OCI-LY1 (cell line): ENCODE data around the gene RANBP9.

ENCODE experiments used
- H2AFZ ChIP-seq: fragments of 200-600 bp; sonication (generic), shearing (Covaris generic); 2 replicates; pipeline ENCODE4 v1.6.0; 2014; ENCODE audit warnings: antibody characterized with exemption, mild to moderate bottlenecking, low read length
- H3F3A ChIP-seq: fragments of 200-600 bp; sonication (generic), shearing (Covaris generic); 2 replicates; pipeline ENCODE4 v1.6.0; 2014; ENCODE audit warnings: mild to moderate bottlenecking, antibody characterized with exemption, low read length, moderate library complexity; ENCODE audit not compliant: insufficient read depth
- H3K27ac ChIP-seq: fragments of 200-600 bp; sonication (generic); 2 replicates; pipeline ENCODE4 v1.5.1; 2014; ENCODE audit warnings: low read length, mixed run types, mild to moderate bottlenecking, low read depth; ENCODE audit not compliant: poor library complexity, severe bottlenecking
- H3K27me3 ChIP-seq: fragments of 200-600 bp; sonication (generic); 2 replicates; pipeline ENCODE4 v1.6.0; 2014; ENCODE audit warnings: antibody characterized with exemption, mild to moderate bottlenecking, low read length, moderate library complexity; ENCODE audit not compliant: insufficient read depth
- H3K36me3 ChIP-seq: fragments of 200-600 bp; sonication (generic); 2 replicates; pipeline ENCODE4 v1.6.1; 2014; ENCODE audit warnings: mild to moderate bottlenecking, antibody characterized with exemption, low read length, moderate library complexity, mixed read lengths; ENCODE audit not compliant: insufficient read depth
- H3K4me1 ChIP-seq: fragments of 200-600 bp; sonication (generic); 2 replicates; pipeline ENCODE4 v1.5.1; 2014; ENCODE audit warnings: mild to moderate bottlenecking, low read length, moderate library complexity; ENCODE audit not compliant: insufficient read depth, severe bottlenecking
- H3K4me2 ChIP-seq: fragments of 200-600 bp; sonication (generic), shearing (Covaris generic); 2 replicates; pipeline ENCODE4 v1.6.1; 2014; ENCODE audit warnings: low read length
- H3K4me3 ChIP-seq: fragments of 200-600 bp; sonication (generic); 2 replicates; pipeline ENCODE4 v1.5.1; 2014; ENCODE audit warnings: low read length, low read depth, mild to moderate bottlenecking, mixed read lengths; ENCODE audit not compliant: poor library complexity, severe bottlenecking
- H3K79me2 ChIP-seq: fragments of 200-600 bp; shearing (Covaris generic); 2 replicates; pipeline ENCODE4 v1.6.1; 2016; ENCODE audit warnings: mixed run types, low read length, mixed read lengths; ENCODE audit not compliant: insufficient read depth
- H3K9ac ChIP-seq: fragments of 200-600 bp; sonication (generic), shearing (Covaris generic); 2 replicates; pipeline ENCODE4 v1.6.1; 2014; ENCODE audit warnings: mild to moderate bottlenecking, low read length, mixed read lengths
- H3K9me2 ChIP-seq: fragments of 200-600 bp; sonication (generic), shearing (Covaris generic); 2 replicates; pipeline ENCODE4 v1.6.1; 2014; ENCODE audit warnings: low read depth, mild to moderate bottlenecking, low read length, mixed read lengths
- H3K9me3 ChIP-seq: fragments of 200-600 bp; shearing (Covaris generic); 2 replicates; pipeline ENCODE4 v1.6.1; 2014; ENCODE audit warnings: low read length, mixed read lengths
- H4K20me1 ChIP-seq: fragments of 200-600 bp; sonication (generic), shearing (Covaris generic); 2 replicates; pipeline ENCODE4 v1.6.0; 2016; ENCODE audit warnings: mild to moderate bottlenecking, low read length; ENCODE audit not compliant: insufficient read depth
- CTCF ChIP-seq: fragments of 200-600 bp; sonication (generic), shearing (Covaris generic); IDR thresholded peaks from 2 replicates; pipeline ENCODE4 v1.5.1; 2017; ENCODE audit warnings: mild to moderate bottlenecking, antibody characterized with exemption, low read length, moderate library complexity, mixed read lengths
- EZH2 ChIP-seq: fragments of 200-600 bp; sonication (generic), shearing (Covaris generic); IDR thresholded peaks from 2 replicates; pipeline ENCODE4 v1.8.0; 2017; ENCODE audit warnings: borderline replicate concordance, mixed run types, mild to moderate bottlenecking, antibody characterized with exemption, low read length, moderate library complexity, mixed read lengths

RANBP9 gene

GRCh38 chr6:13694562-13694961 is 17.1 kb downstream of the RANBP9 start:
- H3K9ac ChIP-seq = no peak overlapping the region
- no peak overlapping the region for H3K4me3 ChIP-seq
- H3K4me1 ChIP-seq = peaks cover 15% of the 10 kb centered on the region
- H3K36me3 ChIP-seq = peaks cover 43% of the 10 kb centered on the region; the same call in 1 of the 2 replicates
- no peaks in the 10 kb centered on the region for H4K20me1 ChIP-seq
- H3K9me2 ChIP-seq = no peaks in the 10 kb centered on the region
- TF ChIP-seq CTCF (no peak), EZH2 (no peak)
- H3K9me3 ChIP-seq = no peaks in the 10 kb centered on the region
- H3K27ac ChIP-seq = no peak overlapping the region
- peaks cover 52% of the 10 kb centered on the region for H3K79me2 ChIP-seq
- H3K27me3 ChIP-seq = no peaks in the 10 kb centered on the region
- no peak overlapping the region for H3K4me2 ChIP-seq
- no peaks in the 10 kb centered on the region; the same call in 1 of the 2 replicates for H3F3A ChIP-seq
- H2AFZ ChIP-seq = no peak overlapping the region

- no peak overlapping the region for H3K9ac ChIP-seq
- H3K27ac ChIP-seq = no peak overlapping the region
- no peaks in the 10 kb centered on the region for H3K4me1 ChIP-seq
- H3K9me2 ChIP-seq = no peaks in the 10 kb centered on the region
- no peak overlapping the region for H3K4me3 ChIP-seq
- no peaks in the 10 kb centered on the region for H3F3A ChIP-seq
- H3K4me2 ChIP-seq = no peak overlapping the region
- no peaks in the 10 kb centered on the region for H4K20me1 ChIP-seq
- H3K36me3 ChIP-seq = peaks cover 26% of the 10 kb centered on the region; the same call in 1 of the 2 replicates
- TF ChIP-seq EZH2 (no peak), CTCF (no peak)
- no peak overlapping the region for H2AFZ ChIP-seq
- H3K27me3 ChIP-seq = no peaks in the 10 kb centered on the region
- H3K9me3 ChIP-seq = no peaks in the 10 kb centered on the region
- H3K79me2 ChIP-seq = peaks cover 11% of the 10 kb centered on the region
Observed at GRCh38 chr6:13689511-13690256, 22.0 kb downstream of the RANBP9 start.

GRCh38 chr6:13688692-13689196 is 22.9 kb downstream of the RANBP9 start:
- no peak overlapping the region for H3K4me2 ChIP-seq
- H3F3A ChIP-seq = no peaks in the 10 kb centered on the region
- H3K9ac ChIP-seq = no peak overlapping the region
- no peak overlapping the region for H3K4me3 ChIP-seq
- no peaks in the 10 kb centered on the region for H3K9me3 ChIP-seq
- H2AFZ ChIP-seq = no peak overlapping the region
- TF ChIP-seq EZH2 = no peak
- TF ChIP-seq CTCF = no peak
- H3K79me2 ChIP-seq = peaks cover 6% of the 10 kb centered on the region
- H3K27ac ChIP-seq = no peak overlapping the region
- no peaks in the 10 kb centered on the region for H3K4me1 ChIP-seq
- H3K36me3 ChIP-seq = peaks cover 18% of the 10 kb centered on the region; the same call in 1 of the 2 replicates
- no peaks in the 10 kb centered on the region for H3K9me2 ChIP-seq
- no peaks in the 10 kb centered on the region for H4K20me1 ChIP-seq
- no peaks in the 10 kb centered on the region for H3K27me3 ChIP-seq
